GM12875 (cell line): Measurements from ENCODE around the gene CDC27.
"Not testable (repeated sequence)": the region's sequence is repeated elsewhere in the genome, so short reads cannot be mapped to it uniquely, and the experiment has no call there.

Experiments used
- H3K4me3 ChIP-seq: one replicate; pipeline ENCODE4 v1.5.1; 2011; ENCODE audit warnings: low read depth, low read length, control low read depth
- CTCF ChIP-seq: IDR thresholded peaks from 2 replicates; pipeline ENCODE4 v1.5.1; 2011; ENCODE audit warnings: low read depth, mild to moderate bottlenecking, control low read depth, inconsistent platforms, low read length, moderate library complexity, borderline replicate concordance; ENCODE audit not compliant: insufficient read depth

CDC27 gene

GRCh38 chr17:47164263-47164662 is 24.8 kb downstream of the CDC27 start:
- H3K4me3 ChIP-seq, result no peak overlapping the region
- TF ChIP-seq CTCF, result no peak

- TF ChIP-seq CTCF, result no peak
- no peak overlapping the region for H3K4me3 ChIP-seq
Measured at GRCh38 chr17:47162013-47162622, 27.0 kb downstream of the CDC27 start.

GRCh38 chr17:47159315-47159714 is 29.8 kb downstream of the CDC27 start:
- no peak overlapping the region for H3K4me3 ChIP-seq
- TF ChIP-seq CTCF, result no peak

GRCh38 chr17:47145351-47145750 is 43.7 kb downstream of the CDC27 start:
- no peak for TF ChIP-seq CTCF
- no peak overlapping the region for H3K4me3 ChIP-seq

- H3K4me3 ChIP-seq, result no peak overlapping the region
- TF ChIP-seq CTCF, result no peak
Measured at GRCh38 chr17:47135235-47135634, 53.9 kb downstream of the CDC27 start.

- not testable (repeated sequence) for H3K4me3 ChIP-seq
Measured at GRCh38 chr17:47134354-47134753, 54.7 kb downstream of the CDC27 start.

- no peak for TF ChIP-seq CTCF
- no peak overlapping the region for H3K4me3 ChIP-seq
Measured at GRCh38 chr17:47131761-47132160, 57.3 kb downstream of the CDC27 start.

- H3K4me3 ChIP-seq, result not testable (repeated sequence)
Measured at GRCh38 chr17:47126835-47127234, 62.3 kb downstream of the CDC27 start.

- H3K4me3 ChIP-seq, result not testable (repeated sequence)
Measured at GRCh38 chr17:47123262-47123661, 65.8 kb downstream of the CDC27 start.
